GM12865 (cell line): Measurements from ENCODE around the gene MCC.

Experiments
- DNase-seq: peaks from one replicate; pipeline ENCODE4 v3.0.0; 2010; ENCODE audit warnings: low read depth
- H3K4me3 ChIP-seq: 2 replicates; pipeline ENCODE4 v1.5.1; 2011; ENCODE audit warnings: mild to moderate bottlenecking, low read depth, low read length, control low read depth
- CTCF ChIP-seq: IDR thresholded peaks from 2 replicates; pipeline ENCODE4 v1.5.1; 2011; ENCODE audit warnings: low read length, control low read depth, low read depth, inconsistent platforms; ENCODE audit not compliant: insufficient read depth; ENCODE audit errors: missing control alignments

MCC gene

GRCh38 chr5:113166261-113166660 lies 322.0 kb downstream of the MCC start:
- DNase-seq = no peak
- H3K4me3 ChIP-seq = no peak overlapping the region
- TF ChIP-seq CTCF = no peak

DNA sequence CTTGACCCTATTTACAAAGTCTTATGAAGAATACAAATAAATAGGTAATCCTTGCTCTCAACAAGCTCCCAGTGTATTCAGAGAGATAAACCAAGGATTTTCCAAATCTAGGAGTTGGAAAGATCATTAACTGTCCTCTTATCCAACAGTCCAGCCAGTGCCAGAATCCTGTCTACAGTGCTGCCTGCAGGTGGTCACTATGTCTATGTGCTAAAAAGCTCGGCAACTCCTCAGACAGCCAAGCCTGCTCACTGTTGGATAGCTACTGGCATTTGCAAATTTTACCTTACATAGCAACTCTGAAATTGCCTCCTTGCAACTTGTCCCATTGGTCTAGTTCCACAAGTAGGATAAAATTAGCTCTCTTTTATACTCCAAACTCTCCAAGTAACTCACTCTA lies 324.2 kb downstream of the MCC start:
- no peak overlapping the region for H3K4me3 ChIP-seq
- no peak for DNase-seq
- TF ChIP-seq CTCF = no peak

DNA sequence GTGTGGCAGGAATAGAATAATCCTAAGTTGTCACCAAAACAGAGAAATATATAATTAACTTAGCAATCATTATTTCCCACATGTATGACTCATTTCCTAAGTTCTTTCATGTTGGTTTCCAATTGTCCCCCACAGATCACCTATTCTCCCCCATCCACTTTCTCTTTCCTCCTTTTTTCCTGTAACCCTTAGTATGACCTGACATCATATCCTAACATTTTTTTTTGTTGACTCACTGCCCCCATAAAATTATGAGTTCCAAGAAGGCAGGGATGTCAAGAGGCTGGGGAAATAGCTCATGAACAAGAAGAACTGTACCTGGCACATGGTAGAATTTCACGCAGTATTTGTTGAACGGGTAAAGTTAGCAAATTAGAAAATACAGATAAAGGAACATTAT lies 324.9 kb downstream of the MCC start:
- DNase-seq = no peak
- no peak overlapping the region for H3K4me3 ChIP-seq
- no peak for TF ChIP-seq CTCF

DNA sequence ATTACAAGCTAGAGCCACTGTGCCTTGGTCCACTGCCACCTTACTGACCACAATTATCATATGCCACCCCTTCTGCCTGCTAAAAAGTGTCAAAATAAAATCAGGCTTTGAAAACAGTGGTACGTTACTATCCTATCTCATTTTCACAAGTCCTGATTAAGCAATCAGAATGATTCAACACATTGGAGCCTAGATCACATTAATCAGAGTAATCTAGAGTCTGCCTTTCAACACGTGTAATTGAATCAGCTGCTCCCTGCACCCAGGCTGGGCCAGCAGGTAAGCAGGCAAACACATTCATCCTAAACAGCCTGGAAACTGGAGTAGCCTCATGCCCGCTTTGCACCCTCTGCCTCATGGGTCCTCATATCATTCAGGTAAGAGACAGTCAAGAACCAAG lies 325.5 kb downstream of the MCC start:
- no peak for TF ChIP-seq CTCF
- H3K4me3 ChIP-seq = no peak overlapping the region
- no peak for DNase-seq

DNA sequence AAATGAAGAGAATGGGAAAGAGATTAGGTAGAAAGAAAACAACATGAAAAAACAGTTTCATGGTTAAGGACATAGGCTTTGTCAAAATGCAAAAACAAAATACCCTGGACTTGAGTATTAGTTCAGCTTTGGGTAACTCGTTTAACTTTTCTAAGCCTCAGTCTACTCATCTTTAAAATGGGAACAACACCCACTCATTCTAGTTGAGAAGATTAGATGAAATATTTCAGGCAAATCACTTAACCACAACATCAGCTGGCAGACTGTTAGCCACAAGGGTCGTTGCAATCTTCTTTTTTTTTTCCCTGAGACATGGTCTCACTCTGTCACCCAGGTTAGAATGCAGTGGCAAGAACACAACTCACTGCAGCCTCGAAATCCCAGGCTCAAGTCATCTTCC lies 326.0 kb downstream of the MCC start:
- no peak overlapping the region for H3K4me3 ChIP-seq
- no peak for DNase-seq
- TF ChIP-seq CTCF = no peak

DNA sequence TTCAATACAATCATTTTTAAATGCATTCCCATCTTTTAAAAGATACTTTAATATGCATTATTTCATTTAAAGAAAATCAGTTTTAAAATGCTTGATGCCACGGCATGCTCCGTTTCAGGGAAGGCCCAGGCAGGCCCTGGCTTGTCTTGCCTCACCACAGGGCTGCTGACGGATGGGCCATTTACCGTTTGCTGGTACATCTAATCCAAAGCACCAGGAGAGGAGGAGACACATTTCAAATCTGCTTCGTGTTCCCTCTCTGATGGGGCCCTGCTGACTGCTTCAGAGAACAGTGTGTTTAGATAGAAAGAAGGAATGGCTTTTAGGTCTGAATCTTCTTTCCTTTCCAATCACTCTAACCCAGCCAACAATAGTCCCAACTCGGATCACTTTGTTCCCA lies 326.4 kb downstream of the MCC start:
- DNase-seq = no peak
- no peak for TF ChIP-seq CTCF
- H3K4me3 ChIP-seq = no peak overlapping the region

- no peak for TF ChIP-seq CTCF
- DNase-seq = no peak
- H3K4me3 ChIP-seq = no peak overlapping the region
These were observed 330.4 kb downstream of the MCC start for GRCh38 chr5:113157886-113158285.
